Skeletal muscle satellite cell (primary cell): ENCODE results near the gene HOGA1.
"Not testable (repeated sequence)": the region's sequence is repeated elsewhere in the genome, so short reads cannot be mapped to it uniquely, and the experiment has no call there.

Experiments
- H3K27me3 ChIP-seq: 2 replicates; pipeline ENCODE4 v1.7.0; 2013; ENCODE audit warnings: low read length; ENCODE audit not compliant: control insufficient read depth, insufficient read depth
- H3K36me3 ChIP-seq: 2 replicates; pipeline ENCODE4 v1.7.0; 2013; ENCODE audit warnings: mild to moderate bottlenecking, control low read depth, low read length; ENCODE audit not compliant: insufficient read depth
- H3K4me1 ChIP-seq: 2 replicates; pipeline ENCODE4 v1.7.0; 2013; ENCODE audit warnings: low read length; ENCODE audit not compliant: control insufficient read depth, insufficient read depth
- H3K4me2 ChIP-seq: 2 replicates; pipeline ENCODE4 v1.7.0; 2013; ENCODE audit warnings: mild to moderate bottlenecking, low read length
- H3K4me3 ChIP-seq: 2 replicates; pipeline ENCODE4 v1.7.0; 2013; ENCODE audit warnings: low read length
- H3K9ac ChIP-seq: 2 replicates; pipeline ENCODE4 v1.7.0; 2013; ENCODE audit warnings: mild to moderate bottlenecking, low read depth, low read length, moderate library complexity
- H3K9me3 ChIP-seq: replicated peaks from 2 replicates; pipeline ENCODE4 v1.7.0; 2013; ENCODE audit warnings: mild to moderate bottlenecking, control low read depth, low read length

Gene HOGA1

GRCh38 chr10:97642471-97643159 lies 58.4 kb downstream of the HOGA1 start:
- not testable (repeated sequence) for H3K9ac ChIP-seq, H3K27me3 ChIP-seq, H3K4me3 ChIP-seq, H3K9me3 ChIP-seq
- H3K4me1 ChIP-seq = peaks cover 20% of the 10 kb centered on the region
- H3K4me2 ChIP-seq = peak overlapping the region; percentile 87
- peaks cover 15% of the 10 kb centered on the region for H3K36me3 ChIP-seq

- no peak overlapping the region for H3K4me3 ChIP-seq
- peaks cover 15% of the 10 kb centered on the region for H3K36me3 ChIP-seq
- H3K4me1 ChIP-seq = peaks cover 28% of the 10 kb centered on the region
- no peaks in the 10 kb centered on the region for H3K27me3 ChIP-seq
- H3K9ac ChIP-seq = no peak overlapping the region
- H3K4me2 ChIP-seq = no peak overlapping the region
- no peaks in the 10 kb centered on the region for H3K9me3 ChIP-seq
Measured at GRCh38 chr10:97643441-97643985, 59.3 kb downstream of the HOGA1 start.

GRCh38 chr10:97644936-97645335 lies 60.7 kb downstream of the HOGA1 start:
- Histone ChIP-seq H3K9me3 (no peaks in the 10 kb centered on the region), H3K36me3 (peaks cover 15% of the 10 kb centered on the region), H3K9ac (no peak overlapping the region), H3K27me3 (no peaks in the 10 kb centered on the region), H3K4me1 (peaks cover 40% of the 10 kb centered on the region), H3K4me2 (no peak overlapping the region), H3K4me3 (no peak overlapping the region)

GRCh38 chr10:97647556-97647955 lies 63.4 kb downstream of the HOGA1 start:
- no peak overlapping the region for H3K4me2 ChIP-seq
- H3K27me3 ChIP-seq = no peaks in the 10 kb centered on the region
- H3K4me3 ChIP-seq = no peak overlapping the region
- no peak overlapping the region for H3K9ac ChIP-seq
- no peaks in the 10 kb centered on the region for H3K9me3 ChIP-seq
- H3K36me3 ChIP-seq = peaks cover 29% of the 10 kb centered on the region
- H3K4me1 ChIP-seq = peaks cover 41% of the 10 kb centered on the region

GRCh38 chr10:97648562-97649404 lies 64.6 kb downstream of the HOGA1 start:
- Histone ChIP-seq H3K4me1 (peaks cover 41% of the 10 kb centered on the region), H3K4me3 (peak overlapping the region; percentile 25), H3K36me3 (peaks cover 33% of the 10 kb centered on the region)

GRCh38 chr10:97649405-97649750 lies 65.2 kb downstream of the HOGA1 start:
- Histone ChIP-seq H3K4me1 (peaks cover 41% of the 10 kb centered on the region), H3K4me2 (peak overlapping the region; percentile 69), H3K9ac (peak overlapping the region; percentile 60), H3K36me3 (peaks cover 33% of the 10 kb centered on the region)
- not testable (repeated sequence) for H3K4me3 ChIP-seq, H3K9me3 ChIP-seq, H3K27me3 ChIP-seq

More at GRCh38 chr10:97648562-97649404, 64.6 kb downstream of the HOGA1 start:
- Histone ChIP-seq H3K9me3 (no peaks in the 10 kb centered on the region), H3K9ac (peak overlapping the region; percentile 68), H3K27me3 (no peaks in the 10 kb centered on the region), H3K4me2 (peak overlapping the region; percentile 69)

GRCh38 chr10:97650726-97651125 lies 66.5 kb downstream of the HOGA1 start:
- Histone ChIP-seq H3K4me2 (no peak overlapping the region), H3K27me3 (no peaks in the 10 kb centered on the region), H3K4me1 (peaks cover 36% of the 10 kb centered on the region), H3K4me3 (no peak overlapping the region), H3K9ac (no peak overlapping the region), H3K9me3 (no peaks in the 10 kb centered on the region), H3K36me3 (peaks cover 35% of the 10 kb centered on the region)

GRCh38 chr10:97651773-97652172 lies 67.6 kb downstream of the HOGA1 start:
- H3K27me3 ChIP-seq = no peaks in the 10 kb centered on the region
- no peaks in the 10 kb centered on the region for H3K9me3 ChIP-seq
- H3K36me3 ChIP-seq = peaks cover 45% of the 10 kb centered on the region
- H3K4me1 ChIP-seq = peaks cover 36% of the 10 kb centered on the region
- no peak overlapping the region for H3K4me3 ChIP-seq
- H3K4me2 ChIP-seq = no peak overlapping the region
- H3K9ac ChIP-seq = no peak overlapping the region

- Histone ChIP-seq H3K4me3 (no peak overlapping the region), H3K4me2 (no peak overlapping the region), H3K36me3 (peaks cover 57% of the 10 kb centered on the region), H3K9me3 (no peaks in the 10 kb centered on the region), H3K27me3 (no peaks in the 10 kb centered on the region), H3K9ac (no peak overlapping the region), H3K4me1 (no peaks in the 10 kb centered on the region)
Measured at GRCh38 chr10:97656777-97657176, 72.6 kb downstream of the HOGA1 start.

GRCh38 chr10:97659589-97659988 lies 75.4 kb downstream of the HOGA1 start:
- peaks cover 64% of the 10 kb centered on the region for H3K36me3 ChIP-seq
- no peak overlapping the region for H3K4me3 ChIP-seq

More at GRCh38 chr10:97659589-97659988, 75.4 kb downstream of the HOGA1 start:
- H3K9me3 ChIP-seq = no peaks in the 10 kb centered on the region
- no peak overlapping the region for H3K4me2 ChIP-seq
- H3K27me3 ChIP-seq = no peaks in the 10 kb centered on the region
- no peak overlapping the region for H3K9ac ChIP-seq
- H3K4me1 ChIP-seq = no peaks in the 10 kb centered on the region
